GM12864 (cell line): ENCODE measurements around the gene RNF144B.

ENCODE experiments used
- DNase-seq: peaks from one replicate; pipeline ENCODE4 v3.0.0-alpha.2; 2011; ENCODE audit warnings: low read depth
- H3K4me3 ChIP-seq: 2 replicates; pipeline ENCODE4 v1.5.1; 2011; ENCODE audit warnings: mild to moderate bottlenecking, low read depth, low read length, control low read depth
- CTCF ChIP-seq: IDR thresholded peaks from 2 replicates; pipeline ENCODE4 v1.5.1; 2011; ENCODE audit warnings: low read depth, mild to moderate bottlenecking, moderate library complexity, low read length, control low read depth, inconsistent platforms; ENCODE audit errors: missing control alignments

RNF144B gene

DNA sequence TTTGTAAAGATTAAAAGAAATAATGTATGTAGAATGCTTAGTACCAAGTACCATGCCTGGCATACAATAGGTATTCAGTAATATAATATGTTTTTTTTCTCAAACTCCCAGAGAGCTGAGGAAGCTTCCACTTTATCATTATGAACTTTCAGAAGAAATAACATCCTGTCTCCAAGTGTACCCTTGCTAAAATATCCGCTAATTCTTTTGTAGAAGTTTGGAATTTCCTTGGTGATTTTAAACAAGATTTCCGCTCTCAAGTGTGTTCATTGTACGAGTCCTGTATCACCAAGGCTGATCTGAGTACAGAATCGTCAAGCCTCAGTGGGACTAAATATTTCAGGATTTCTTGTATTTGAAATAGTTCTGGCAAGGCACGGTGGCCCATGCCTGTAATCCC lies 16.1 kb upstream of the RNF144B start:
- no peak overlapping the region for H3K4me3 ChIP-seq
- DNase-seq = no peak

DNA sequence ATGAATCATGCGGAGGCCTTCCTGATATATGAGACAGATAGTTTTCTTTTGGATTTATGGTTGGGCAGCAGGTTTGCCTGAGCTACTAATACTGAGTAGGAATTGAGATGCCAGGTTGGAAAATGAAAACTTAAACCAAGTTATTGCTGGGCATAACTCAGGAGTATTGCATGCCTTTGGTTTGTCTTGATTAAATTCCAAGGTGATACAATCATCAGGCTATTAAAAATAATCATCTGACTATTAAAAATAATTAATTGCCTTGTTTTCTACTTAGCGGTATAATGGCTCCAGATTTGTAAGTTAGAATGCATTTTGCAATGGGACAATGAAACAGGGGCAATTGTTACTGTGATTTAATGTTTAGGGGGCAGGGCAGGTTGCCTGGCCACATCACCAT lies 15.5 kb upstream of the RNF144B start:
- no peak for DNase-seq
- TF ChIP-seq CTCF = no peak
- no peak overlapping the region for H3K4me3 ChIP-seq

More for the DNA sequence above, 16.1 kb upstream of the RNF144B start:
- no peak for TF ChIP-seq CTCF

DNA sequence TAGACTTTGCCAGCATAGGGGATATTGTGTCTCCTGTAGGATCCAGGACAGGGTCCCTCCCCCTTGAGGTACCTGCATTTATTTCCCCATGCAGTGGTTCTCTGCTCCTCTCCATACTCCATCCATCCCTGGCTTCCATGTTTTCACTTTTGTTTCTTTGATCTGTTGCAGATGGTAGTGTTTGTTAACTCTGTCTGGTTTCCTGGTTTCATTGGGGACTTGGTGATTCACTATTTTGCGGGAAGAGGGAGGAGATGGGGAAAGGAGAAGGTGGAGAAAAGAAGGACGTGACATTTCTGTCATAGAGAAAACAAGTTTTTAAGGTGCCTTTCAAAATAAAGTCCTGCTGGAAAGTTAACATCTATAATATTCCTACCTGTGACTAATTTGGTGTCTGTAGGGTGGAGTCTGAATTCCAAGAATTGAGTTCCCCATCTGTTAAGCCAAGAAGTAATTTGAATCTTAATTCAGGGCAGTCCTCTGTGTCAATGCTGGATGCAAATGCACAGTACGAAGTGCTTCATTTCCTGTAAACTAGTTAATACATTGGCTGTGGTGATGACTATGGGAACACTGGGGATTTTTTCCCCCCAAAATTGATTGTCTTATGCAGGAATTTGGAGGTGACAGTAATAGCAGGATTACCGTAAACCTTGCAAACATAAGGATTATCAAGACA lies 6.9 kb upstream of the RNF144B start:
- no peak overlapping the region for H3K4me3 ChIP-seq
- TF ChIP-seq CTCF = no peak
- no peak for DNase-seq

GRCh38 chr6:18380851-18381250 lies 6.3 kb upstream of the RNF144B start:
- DNase-seq = no peak
- TF ChIP-seq CTCF = no peak
- no peak overlapping the region for H3K4me3 ChIP-seq

DNA sequence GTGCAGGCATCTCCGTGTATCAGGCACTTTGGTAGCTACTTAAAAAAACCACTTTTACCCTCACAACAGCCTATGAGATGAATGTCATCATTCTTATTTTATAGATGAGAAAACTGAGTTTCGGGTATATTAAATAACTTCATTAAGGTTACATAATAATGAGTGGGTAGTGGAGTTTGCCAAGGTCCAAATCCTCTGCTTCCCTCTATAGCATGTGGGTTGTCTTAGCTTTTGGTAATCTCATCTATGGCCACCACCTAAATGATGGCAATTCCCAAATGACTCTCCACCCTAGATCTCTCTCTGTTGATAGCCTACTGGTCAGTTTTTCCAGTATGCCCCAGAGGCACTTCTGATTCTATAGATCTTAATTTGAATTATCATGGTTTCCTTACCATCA lies 3.7 kb upstream of the RNF144B start:
- no peak for DNase-seq
- no peak for TF ChIP-seq CTCF
- no peak overlapping the region for H3K4me3 ChIP-seq

GRCh38 chr6:18384621-18385020 lies 2.5 kb upstream of the RNF144B start:
- no peak for TF ChIP-seq CTCF
- no peak for DNase-seq
- no peak overlapping the region for H3K4me3 ChIP-seq

DNA sequence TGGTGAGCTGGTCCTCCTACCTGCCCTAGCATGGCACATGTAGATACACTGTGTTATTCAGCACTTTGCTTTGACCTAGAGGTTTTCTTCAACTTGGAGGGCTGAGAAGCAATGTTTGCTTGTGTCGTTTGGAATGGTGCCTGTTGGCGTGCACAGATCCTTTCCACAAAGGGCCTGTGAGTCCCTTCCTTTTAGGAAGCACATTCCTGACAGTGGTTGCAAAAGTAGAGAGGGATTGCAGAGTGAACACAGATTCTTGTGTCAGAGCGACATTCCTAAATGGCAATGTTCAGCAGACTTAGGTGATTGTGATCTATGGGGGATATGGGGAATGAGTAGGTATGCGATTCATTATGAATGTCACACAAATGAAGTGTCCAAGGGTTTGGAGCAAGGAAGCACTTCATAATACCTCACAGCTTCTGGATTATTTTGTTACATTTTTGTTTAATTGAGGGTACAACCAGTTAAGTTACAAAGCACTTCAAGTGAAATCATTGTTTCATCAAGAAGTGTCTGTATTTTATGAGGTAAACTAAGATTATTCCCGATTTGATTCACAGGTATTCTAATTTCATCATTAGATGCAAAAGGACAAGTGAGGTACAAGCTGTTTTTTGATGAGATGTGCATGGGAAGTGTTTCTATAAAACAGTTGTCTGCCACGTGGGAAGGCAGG lies 713 bp upstream of the RNF144B start:
- no peak for DNase-seq
- no peak overlapping the region; the same call in 1 of the 2 replicates for H3K4me3 ChIP-seq

More for the DNA sequence above, 713 bp upstream of the RNF144B start:
- TF ChIP-seq CTCF = no peak
